DMS79 treated with DMSO at 0.1 percent for 48 hours (cell line): Measurements from ENCODE around the gene TICAM1.
"Not testable (repeated sequence)": the region's sequence is repeated elsewhere in the genome, so short reads cannot be mapped to it uniquely, and the experiment has no call there.

Experiments used
- DNase-seq: peaks from one replicate; lab custom pipeline; 2025; lab: John Stamatoyannopoulos, UW

The TICAM1 gene

DNA sequence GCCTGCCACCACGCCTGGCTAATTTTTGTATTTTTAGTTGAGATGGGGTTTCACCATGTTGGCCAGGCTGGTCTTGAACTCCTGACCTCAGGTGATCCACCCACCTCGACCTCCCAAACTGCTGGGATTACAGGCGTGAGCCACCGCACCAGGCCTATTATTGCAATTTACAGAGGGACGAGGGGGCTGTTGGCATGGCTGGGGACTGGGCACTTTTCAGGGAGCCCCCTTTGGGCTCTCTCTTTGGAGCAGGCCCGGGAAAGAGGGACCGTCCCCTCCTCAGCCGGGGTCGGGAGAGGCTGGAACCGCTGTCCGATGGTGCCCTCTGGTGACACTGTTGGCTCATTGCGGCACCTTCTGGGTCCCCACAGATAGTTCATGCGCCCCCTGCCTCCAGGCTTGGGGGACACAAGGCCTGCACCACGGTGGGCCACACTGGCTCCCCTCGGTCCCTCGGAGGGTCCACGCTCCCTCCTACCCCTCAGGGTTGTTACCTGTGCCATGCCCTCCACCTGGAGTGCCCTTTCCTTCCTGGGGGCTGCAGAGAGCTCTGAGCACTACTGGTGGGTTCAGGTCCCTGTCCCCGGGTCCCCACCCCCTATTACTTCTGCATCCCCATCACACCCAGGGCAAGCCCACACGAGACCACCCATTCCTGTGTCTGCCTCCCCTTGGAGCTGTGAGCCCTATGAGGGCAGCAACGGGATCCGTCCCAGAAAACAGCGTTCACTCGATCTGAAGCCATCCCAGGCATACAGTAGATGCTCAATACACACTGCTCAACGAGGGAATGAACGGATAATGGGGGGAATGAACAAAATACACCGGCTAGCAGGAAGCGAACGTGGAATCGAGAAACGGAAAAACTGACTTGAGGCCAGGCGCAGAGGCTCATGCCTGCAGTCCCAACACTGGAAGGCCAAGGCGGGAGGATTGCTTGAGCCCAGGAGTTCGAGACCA, 27.5 kb downstream of the TICAM1 start:
- DNase-seq: peak; percentile 39

DNA sequence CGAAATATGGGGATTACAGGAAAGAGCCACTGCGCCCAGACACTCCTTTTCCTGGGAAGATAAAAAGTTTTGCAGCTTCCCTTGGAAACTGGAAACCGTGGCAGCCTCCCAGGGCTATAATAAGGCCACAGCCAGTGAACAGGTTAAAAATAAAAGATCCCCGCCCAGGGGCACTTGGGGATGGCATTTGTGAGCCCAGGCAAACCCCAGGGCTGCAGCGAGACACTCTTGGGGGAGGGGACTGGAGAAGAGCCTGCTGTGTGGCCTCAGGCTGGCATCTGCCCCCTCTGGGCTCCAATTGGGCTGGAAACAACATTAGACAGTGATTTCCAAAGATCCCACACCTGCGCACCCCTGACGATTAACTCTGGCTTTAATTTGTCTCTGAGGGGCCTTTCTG, 28.8 kb downstream of the TICAM1 start:
- no peak for DNase-seq

DNA sequence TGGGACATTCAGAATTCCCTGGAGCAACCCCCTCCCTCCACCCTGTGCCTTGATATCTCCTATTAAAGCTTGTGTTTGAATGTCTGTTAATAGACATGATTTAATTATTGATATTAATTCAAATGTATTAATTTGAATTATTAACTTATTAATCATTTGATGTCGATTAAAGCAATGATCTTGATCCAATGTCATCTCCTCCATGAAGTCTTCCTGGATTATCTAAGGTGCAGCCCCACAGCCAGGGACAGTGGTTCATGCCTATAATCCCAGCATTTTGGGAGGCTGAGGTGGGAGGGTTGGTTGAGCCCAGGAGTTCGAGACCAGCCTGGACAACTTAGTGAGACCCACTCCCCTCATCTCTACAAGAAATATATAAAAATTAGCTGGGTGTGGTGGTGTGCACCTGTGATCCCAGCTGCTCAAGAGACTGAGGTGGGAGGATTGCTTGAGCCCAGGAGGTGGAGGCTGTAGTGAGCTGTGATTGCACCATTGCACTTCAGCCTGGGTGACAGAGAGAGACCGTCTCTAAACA, 30.4 kb downstream of the TICAM1 start:
- DNase-seq: no peak

DNA sequence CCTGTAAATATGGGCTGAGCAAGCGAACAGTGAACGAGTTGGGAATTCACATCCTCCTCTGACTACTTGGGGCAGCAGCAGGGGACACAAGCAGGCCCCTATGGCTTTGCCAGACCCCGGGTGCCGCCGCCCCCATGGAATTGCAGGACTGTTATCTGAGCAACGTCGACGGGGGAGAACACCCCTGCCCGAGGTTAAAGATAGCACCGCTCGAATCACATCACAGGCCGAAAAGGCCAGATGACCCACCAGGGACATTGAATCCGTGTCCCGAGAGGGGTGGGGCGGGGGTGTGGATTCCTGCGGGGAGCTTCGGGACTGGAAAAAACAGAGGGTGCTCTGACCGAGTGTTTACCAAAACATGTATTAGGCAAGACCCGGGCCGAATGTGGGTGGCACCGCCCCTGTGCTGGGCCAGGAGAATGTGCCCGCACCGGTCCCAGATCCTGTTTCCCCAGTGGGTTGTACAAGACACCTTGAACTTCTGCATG, 30.9 kb downstream of the TICAM1 start:
- no peak for DNase-seq

DNA sequence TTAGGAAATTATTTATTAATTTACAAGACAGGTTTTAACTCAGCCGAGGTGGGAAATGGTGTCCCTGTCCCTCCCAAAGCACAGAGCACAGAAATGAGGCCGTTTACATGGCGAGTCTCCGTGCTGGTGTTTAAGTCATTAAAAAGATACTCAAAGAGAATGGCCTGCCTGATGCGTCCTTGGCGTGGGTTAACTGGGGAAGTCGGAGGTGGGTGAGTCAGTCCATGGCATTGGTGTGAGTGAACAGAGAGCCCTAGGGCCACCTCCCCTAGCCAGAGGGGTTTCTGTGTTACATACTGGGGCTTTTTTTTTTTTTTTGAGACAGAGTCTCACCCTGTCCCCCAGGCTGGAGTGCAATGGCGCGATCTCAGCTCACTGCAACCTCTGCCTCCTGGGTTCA, 36.1 kb downstream of the TICAM1 start:
- no peak for DNase-seq

DNA sequence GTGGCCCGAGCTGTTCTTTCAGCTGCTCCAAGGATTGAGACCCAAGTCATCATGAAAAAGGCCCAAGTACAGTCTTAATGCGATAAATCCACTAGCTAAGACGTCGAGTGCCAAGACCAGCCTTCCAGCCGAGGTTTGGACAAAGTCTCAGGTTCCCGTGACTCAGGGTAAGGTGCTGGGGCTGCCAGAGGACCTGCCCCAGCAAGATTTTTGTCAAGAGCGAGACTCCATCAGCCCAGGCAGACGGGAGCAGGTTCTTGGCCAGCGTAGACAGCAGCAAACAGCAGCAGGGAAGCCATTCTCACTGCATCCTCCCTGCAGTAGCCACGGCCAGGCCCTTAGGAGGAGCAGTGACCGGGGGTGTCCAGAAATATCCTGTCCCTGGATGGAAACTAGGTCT, 36.5 kb downstream of the TICAM1 start:
- no peak for DNase-seq

DNA sequence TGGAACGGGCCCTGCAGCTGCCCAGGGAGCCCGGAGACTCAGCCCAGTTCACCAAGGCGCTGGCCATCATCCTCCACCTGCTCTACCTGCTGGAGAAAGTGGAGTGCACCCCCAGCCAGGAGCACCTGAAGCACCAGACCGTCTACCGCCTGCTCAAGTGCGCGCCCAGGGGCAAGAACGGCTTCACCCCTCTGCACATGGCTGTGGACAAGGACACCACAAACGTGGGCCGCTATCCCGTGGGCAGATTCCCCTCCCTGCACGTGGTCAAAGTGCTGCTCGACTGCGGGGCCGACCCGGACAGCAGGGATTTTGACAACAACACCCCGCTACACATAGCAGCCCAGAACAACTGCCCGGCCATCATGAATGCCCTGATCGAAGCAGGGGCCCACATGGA, 38.2 kb downstream of the TICAM1 start:
- not testable (repeated sequence) for DNase-seq

DNA sequence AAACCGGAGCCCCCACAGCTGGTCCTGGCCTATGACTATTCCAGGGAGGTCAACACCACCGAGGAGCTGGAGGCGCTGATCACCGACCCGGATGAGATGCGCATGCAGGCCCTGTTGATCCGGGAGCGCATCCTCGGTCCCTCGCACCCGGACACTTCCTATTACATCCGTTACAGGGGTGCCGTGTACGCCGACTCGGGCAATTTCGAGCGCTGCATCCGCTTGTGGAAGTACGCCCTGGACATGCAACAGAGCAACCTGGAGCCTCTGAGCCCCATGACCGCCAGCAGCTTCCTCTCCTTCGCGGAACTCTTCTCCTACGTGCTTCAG, 38.7 kb downstream of the TICAM1 start:
- not testable (repeated sequence) for DNase-seq

DNA sequence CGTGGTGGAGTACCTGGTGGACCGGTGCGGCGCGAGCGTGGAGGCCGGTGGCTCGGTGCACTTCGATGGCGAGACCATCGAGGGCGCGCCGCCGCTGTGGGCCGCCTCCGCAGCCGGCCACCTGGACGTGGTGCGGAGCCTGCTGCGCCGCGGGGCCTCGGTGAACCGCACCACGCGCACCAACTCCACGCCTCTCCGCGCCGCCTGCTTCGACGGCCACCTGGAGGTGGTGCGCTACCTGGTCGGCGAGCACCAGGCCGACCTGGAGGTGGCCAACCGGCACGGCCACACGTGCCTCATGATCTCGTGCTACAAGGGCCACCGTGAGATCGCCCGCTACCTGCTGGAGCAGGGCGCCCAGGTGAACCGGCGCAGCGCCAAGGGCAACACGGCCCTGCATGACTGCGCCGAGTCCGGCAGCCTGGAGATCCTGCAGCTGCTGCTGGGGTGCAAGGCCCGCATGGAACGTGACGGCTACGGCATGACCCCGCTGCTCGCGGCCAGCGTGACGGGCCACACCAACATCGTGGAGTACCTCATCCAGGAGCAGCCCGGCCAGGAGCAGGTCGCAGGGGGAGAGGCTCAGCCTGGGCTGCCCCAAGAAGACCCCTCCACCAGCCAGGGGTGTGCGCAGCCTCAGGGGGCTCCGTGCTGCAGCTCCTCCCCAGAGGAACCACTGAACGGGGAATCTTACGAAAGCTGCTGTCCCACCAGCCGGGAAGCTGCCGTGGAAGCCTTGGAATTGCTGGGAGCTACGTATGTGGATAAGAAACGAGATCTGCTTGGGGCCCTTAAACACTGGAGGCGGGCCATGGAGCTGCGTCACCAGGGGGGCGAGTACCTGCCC, 39.3 kb downstream of the TICAM1 start:
- DNase-seq: not testable (repeated sequence)

DNA sequence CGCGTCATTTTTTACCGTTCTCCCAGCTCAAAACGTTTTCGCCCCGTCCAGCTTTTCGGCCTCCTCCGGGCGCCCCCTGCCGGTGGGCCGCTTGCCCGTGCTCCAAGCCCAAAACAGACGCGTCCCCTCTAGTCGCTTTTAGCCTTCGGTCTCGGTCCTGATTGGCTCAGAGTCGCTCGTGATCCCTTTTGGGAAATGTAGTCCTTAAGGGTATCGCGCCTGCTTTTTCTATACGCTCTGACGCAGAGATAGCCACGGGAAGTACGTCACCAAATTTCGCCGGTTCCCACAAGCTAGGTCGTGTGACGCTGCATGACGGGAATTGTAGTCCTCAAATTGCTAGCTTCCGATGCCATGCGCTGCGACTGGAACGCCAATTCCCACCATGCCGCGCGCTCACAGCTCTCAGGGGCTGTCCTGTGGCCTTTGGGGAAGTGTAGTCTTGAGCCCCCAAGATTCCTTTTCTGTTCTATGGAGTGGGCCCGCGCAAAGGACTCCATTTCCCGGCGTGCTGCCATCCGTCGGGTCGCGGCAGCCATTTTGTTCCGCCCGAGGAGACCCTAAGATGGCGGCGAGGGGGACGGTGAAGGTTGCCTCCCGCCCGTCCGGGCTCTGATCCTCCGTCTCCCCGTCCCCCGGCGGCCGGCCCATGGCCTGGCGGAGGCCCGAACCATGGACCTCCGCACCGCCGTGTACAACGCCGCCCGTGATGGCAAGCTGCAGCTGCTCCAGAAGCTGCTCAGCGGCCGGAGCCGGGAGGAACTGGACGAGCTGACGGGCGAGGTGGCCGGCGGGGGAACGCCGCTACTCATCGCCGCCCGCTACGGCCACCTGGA, 40.1 kb downstream of the TICAM1 start, which contains the start of gene FEM1A:
Gene FEM1A (plus strand): TSS at position 552 of the 836 bp plus-strand sequence. CDS start 121 bp downstream, at position 673.
- peak; percentile 100 for DNase-seq

DNA sequence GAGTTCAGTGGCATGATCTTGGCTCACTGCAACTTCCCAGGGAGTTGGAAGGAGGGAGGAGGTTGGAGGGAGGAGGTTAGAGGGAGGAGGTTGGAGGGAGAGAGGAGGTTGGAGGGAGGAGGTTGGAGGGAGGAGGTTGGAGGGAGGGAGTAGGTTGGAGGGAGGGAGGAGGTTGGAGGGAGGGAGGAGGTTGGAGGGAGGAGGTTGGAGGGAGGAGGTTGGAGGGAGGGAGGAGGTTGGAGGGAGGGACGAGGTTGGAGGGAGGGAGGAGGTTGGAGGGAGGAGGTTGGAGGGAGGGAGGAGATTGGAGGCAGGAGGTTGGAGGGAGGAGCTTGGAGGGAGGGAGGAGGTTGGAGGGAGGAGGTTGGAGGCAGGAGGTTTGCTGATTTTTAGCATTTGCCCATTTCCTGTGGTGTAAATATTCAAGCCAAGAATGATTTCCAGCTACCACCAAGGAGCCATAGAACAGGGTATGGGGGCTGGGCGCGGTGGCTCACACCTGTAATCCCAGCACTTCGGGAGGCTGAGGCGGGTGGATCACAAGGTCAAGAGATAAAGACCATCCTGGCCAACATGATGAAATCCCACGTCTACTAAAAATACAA, 45.0 kb downstream of the TICAM1 start:
- not testable (repeated sequence) for DNase-seq

DNA sequence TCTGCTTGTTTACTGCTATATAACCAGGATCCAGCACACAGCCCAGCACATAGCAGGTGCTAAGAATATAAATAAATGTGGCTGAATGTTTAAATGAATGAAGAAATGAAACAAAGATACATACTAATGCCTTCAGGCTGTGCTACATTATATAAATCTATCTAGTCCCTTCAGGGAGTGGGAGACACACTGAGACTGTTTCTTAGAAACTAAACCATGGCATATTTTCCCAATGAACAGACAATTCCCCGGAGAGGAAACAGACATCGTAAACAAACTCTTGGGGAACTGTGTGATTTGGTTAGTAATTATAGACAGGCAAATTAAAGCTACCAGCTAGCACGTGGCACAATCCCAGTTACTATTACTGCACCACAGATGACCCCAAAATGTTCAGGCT, 49.7 kb downstream of the TICAM1 start:
- DNase-seq: no peak

DNA sequence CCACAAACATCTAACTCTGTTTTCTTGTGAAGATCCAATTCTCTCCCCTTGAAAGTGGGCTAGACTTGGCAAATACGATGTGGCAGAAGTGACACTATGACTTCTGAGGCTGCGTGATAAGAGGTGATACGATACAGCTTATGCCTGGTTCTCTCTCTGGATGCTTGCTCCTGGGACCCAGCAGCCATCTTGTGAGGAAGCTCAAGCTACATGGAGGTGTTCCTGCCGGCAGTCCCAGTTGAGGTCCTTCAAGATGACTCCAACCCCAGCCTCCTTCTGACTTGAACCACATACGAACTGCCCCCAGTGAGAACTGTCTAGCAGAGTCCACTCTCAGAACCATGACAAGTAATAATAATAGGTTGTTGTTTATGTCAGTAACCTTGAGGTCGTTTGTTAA, 50.7 kb downstream of the TICAM1 start:
- DNase-seq: no peak

DNA sequence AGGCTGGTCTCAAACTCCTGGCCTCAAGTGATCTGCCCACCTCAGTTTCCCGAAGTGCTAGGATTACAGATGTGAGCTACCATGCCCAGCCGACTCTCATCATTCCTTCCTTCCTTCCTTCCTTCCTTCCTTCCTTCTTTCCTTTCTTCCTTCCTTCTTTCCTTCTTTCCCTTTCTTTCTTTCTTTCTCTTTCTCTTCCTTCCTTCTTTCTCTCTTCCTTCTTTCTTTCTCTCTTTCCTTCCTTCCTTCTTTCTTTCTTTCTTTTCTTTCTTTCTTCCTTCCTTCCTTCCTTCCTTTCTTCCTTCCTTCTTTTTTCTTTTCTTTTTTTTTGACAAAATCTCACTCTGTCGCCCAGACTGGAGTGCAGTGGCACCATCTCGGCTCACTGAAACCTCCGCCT, 53.4 kb downstream of the TICAM1 start:
- DNase-seq: not testable (repeated sequence)

DNA sequence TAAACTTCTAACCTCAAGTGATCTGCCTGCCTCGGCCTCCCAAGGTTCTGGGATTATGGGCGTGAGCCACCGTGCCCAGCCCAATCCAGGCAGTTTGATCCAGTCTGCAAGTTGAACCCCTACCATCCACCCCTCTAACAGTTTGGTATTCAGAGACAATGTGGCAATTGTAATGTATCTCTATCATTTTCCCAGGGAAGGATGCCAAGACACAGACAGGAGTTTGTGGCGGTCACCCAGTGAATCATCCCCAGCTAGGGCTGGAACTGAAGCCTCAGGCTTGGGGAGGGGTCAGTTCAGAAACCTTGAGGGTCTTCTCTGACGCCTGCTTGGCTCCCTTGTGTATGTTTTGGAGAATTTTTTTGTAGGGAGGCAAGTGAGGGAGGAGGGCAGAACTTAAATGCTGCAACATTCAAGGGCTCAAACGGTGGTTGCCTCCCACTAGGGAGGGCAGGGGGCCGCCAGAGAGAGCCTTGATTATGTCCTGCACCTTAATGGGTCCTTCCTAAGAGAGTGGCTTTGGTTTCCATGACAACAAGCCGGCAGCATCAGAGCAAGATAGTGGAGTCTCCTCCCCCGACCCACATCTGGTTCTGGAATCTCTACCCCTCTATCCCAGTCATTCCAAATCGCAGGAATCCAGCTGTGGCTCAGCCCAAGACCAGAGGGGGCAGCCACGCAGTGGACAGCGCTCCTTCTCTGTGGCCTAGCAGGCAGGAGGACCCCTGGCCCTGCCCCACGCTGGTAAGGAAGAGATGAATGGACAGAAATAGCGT, 54.9 kb downstream of the TICAM1 start:
- no peak for DNase-seq

DNA sequence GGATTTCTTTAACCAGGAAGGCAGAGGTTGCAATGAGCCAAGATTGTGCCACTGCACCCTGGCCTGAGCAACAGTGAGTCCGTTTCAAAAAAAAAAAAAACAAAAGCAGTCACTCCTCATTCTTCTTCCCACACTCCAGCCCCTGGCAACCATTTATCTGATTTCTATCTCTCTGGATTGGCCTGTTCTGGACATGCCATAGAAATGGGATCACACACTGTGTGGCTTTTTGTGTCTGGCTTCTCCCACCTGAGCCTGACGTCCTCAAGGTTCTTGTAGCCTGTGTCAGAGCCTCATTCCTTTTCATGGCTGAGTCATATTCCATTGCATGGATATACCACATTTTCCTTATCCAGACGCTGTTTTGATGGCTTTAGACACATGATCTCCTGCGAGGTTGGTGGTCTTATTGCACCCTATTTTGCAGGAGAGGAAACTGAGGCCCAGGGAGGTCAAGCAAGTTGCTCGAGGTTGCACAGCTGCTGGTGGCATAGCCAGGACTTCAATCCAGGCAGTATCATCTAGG, 55.8 kb downstream of the TICAM1 start:
- no peak for DNase-seq

DNA sequence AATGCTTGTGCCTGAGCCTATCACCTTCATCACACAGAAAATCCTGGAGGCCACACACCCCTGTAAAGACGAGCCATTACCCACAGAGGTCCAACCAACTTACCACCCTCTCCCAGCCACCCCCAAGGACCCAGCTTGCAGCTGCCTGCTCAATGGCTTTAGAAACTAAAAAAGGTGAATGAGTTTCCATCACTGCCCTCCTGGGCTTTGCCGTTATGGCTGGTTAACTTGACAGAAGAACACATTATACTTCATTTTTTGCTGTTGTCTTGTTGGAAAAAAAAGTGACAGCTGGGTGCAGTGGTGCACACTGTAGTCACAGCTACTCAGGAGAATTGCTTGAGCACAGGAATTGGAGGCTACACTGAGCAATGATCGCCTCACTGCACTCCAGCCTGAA, 57.4 kb downstream of the TICAM1 start:
- no peak for DNase-seq

DNA sequence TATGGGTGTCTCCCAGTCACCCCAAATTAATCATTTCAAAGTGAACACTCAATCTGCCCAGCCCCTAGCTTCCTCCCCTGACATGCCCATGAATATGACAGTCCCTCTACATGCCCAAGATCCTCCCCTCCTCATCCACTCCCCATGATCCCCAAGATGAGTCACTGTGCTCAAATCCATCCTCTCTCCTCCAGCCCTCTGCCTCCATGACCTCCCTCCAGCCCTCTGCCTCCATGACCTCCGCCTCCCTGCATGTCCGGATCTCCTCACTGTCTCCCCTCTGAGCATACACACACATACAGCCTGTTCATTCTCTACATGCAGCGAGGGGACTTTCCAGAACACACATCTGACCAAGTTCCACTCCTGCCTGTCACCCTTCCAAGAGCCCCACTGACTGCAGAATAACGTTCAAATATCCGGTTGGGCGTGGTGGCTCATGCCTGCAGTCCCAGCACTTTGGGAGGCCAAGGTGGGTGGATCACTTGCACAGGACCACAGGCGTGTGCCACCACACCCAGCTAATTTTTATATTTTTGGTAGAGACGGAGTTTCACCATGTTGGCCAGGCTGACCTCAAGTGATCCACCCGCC, 58.4 kb downstream of the TICAM1 start:
- DNase-seq: no peak

DNA sequence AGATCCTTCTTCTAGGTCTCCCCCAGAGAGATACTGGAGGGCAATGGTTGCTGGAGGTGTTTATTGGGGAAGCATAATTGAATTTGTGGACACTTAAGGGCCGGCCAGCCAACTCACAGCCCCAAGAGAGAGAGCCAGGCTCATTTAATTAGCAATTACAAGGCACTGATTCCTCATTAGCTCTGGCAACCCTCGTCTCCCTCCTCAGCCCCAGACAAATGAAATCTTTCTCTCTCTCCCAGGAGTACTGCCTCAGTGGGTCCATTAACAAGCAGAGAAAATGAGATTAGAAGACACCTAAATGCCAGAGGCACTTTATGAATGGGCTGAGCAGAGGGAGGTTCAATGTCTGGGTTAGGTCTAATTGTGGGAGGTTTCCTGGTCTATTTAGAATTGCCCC, 58.9 kb downstream of the TICAM1 start:
- no peak for DNase-seq
